Lower leg skin (tissue), 3 donors: ENCODE results near the gene HOXD13.

Experiments used
- POLR2A ChIP-seq, 2 donors: fragments of 450-650 bp; IDR thresholded peaks; one replicate each; pipeline ENCODE4 v1.6.1; 2016 to 2017; ENCODE audit warnings: antibody characterized with exemption in 2 of 2, mild to moderate bottlenecking in 1 of 2, moderate library complexity in 1 of 2
- TF ChIP-seq, protein P1 (sequence below), 3 donors: fragments of 450-650 bp; IDR thresholded peaks; one replicate each; pipeline ENCODE4 v1.5.1; 2016; ENCODE audit warnings: antibody characterized with exemption in 3 of 3, mild to moderate bottlenecking in 3 of 3, moderate library complexity in 2 of 3

DNA sequence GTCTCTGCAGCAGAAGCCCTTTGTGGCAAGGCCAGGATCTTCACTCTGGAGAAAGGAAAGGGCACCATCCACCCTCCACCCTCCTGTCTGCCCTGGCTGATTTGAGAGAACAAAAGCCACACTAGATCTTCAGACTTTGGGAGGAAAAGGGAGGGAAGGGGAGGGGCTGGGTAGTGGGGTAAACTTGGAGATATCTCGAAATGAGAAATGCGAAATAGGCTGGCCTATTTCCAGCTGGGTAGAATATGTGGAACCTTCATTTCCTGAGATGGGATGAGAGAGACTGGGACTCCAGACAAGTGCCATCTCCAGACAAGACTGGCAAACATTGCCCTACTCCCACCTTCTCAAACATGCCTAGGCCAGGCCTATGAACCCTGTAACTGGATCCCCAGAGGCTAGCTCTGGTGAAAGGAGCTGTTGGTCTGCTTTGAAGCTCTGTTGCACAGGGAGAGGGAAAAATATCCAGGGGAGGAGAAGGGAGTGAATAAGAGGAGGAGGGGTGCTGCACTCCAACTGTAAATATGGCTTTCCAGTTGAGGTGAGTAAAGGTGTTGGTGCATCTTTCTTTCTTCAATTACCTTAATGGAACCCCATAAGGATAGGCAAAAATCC is 8.8 kb downstream of the HOXD13 start:
- TF ChIP-seq, protein P1, sequence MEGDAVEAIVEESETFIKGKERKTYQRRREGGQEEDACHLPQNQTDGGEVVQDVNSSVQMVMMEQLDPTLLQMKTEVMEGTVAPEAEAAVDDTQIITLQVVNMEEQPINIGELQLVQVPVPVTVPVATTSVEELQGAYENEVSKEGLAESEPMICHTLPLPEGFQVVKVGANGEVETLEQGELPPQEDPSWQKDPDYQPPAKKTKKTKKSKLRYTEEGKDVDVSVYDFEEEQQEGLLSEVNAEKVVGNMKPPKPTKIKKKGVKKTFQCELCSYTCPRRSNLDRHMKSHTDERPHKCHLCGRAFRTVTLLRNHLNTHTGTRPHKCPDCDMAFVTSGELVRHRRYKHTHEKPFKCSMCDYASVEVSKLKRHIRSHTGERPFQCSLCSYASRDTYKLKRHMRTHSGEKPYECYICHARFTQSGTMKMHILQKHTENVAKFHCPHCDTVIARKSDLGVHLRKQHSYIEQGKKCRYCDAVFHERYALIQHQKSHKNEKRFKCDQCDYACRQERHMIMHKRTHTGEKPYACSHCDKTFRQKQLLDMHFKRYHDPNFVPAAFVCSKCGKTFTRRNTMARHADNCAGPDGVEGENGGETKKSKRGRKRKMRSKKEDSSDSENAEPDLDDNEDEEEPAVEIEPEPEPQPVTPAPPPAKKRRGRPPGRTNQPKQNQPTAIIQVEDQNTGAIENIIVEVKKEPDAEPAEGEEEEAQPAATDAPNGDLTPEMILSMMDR (IDR thresholded peaks at IDR 0.05) = no peak
- TF ChIP-seq POLR2A (IDR thresholded peaks at IDR 0.05) = no peak
